Measurements from ENCODE around the gene RGS19. TPM values are rescaled to one million over a fixed set of nuclear protein-coding genes. Genes with fewer than 3 reads are reported as not detected.
A peak's percentile ranks its signal among the peaks of the same experiment; 100 is the strongest.

Gene RGS19
- total RNA-seq, 2 donors from 2014 or later, result 9.1 to 14.5 TPM

DNA sequence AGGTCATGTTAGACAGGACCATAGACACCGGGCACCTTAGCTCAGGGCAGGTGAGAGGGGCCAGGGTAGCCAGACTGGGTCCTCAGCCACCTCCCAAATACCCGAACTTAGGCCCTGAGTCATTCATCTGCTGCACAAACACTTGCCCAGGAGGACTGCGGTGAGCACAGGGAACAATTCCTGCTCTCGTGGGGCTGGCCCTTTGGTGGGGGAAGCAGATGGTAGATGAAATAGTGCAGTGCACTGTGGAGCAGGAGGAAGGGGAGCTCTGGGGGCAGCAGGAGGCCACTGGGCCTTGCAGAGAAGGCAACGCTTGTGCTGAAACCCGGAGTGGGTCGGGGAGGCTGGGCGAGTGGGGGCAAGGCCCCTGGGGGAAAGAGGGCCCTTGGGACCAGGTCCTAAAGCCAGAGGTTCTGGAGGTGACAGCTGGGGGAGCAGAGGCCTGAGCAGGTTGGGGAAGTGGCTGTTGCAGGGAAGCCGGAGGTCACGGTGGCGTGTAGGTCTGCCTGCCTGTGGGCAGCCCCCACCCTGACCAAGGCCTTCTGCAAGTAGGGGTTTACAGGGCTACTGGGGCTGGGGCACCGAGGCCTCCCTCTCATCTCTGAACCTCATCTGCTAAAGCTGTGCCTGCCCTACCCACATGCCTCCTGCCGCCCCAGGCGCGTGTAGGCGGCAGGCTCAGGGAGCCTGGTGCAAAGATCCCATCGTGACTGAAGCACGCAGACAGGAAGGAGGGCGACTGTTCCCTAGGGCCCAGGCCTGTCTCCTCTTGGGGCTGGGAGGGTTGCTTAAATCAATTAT lies 32.7 kb upstream of the RGS19 start:
- no peaks in the 10 kb centered on the region for H3K9me3 ChIP-seq
- intact Hi-C loops (cut with DNase I), result no loop called here
- TF ChIP-seq, protein P1, sequence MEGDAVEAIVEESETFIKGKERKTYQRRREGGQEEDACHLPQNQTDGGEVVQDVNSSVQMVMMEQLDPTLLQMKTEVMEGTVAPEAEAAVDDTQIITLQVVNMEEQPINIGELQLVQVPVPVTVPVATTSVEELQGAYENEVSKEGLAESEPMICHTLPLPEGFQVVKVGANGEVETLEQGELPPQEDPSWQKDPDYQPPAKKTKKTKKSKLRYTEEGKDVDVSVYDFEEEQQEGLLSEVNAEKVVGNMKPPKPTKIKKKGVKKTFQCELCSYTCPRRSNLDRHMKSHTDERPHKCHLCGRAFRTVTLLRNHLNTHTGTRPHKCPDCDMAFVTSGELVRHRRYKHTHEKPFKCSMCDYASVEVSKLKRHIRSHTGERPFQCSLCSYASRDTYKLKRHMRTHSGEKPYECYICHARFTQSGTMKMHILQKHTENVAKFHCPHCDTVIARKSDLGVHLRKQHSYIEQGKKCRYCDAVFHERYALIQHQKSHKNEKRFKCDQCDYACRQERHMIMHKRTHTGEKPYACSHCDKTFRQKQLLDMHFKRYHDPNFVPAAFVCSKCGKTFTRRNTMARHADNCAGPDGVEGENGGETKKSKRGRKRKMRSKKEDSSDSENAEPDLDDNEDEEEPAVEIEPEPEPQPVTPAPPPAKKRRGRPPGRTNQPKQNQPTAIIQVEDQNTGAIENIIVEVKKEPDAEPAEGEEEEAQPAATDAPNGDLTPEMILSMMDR (IDR thresholded peaks at IDR 0.05), result no peak
- no peak for TF ChIP-seq POLR2A (IDR thresholded peaks at IDR 0.05)
- no peaks in the 10 kb centered on the region for H3K4me1 ChIP-seq
- 65 to 74% methylated on average over 12 to 19 of the region's 19 CpGs for WGBS, 2 donors
- DNase-seq (no peak), ATAC-seq (no peak)
- H3K36me3 ChIP-seq (replicated peaks in 1 of 2; ENCODE audit: insufficient read depth in 1 of 2, low read depth in 2 of 2), result no peaks in the 10 kb centered on the region
- no peak overlapping the region for H3K27ac ChIP-seq
- H3K27me3 ChIP-seq, result no peaks in the 10 kb centered on the region
- H3K4me3 ChIP-seq, result no peak overlapping the region

DNA sequence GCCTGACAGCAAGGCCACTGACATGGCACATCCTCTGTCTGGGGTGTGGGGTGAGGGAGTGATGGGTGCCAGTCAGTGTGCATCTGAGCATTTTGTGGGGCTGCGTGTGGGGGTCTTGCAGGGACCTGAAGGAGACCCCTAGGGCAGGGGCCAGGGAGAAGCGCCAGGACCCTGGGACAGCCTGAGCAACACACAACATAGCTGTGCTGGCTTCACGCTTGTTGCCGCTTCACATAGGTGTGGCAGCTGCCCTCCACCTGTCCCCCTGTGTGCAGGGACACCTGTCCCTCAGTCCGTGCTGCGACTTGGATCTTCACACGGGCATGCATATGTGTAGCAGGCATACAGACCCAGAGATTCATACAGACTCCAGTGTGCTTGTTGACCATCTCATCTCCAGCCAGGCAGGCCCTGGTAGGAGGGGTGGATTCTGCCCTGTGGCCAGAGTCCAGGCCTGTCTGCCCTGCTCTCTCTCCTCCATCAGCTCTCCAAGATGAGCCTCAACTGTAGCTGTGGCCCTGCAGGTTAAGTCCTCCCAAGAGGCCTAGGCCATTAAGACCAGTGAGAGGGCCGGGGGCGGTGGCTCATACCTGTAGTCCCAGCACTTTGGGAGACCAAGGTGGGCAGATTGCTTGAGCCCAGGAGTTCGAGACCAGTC lies 31.2 kb upstream of the RGS19 start:
- 76 to 83% methylated on average over 4 to 9 of the region's 10 CpGs for WGBS, 2 donors
- intact Hi-C loops (cut with DNase I), result no loop called here
- no peaks in the 10 kb centered on the region for H3K9me3 ChIP-seq

DNA sequence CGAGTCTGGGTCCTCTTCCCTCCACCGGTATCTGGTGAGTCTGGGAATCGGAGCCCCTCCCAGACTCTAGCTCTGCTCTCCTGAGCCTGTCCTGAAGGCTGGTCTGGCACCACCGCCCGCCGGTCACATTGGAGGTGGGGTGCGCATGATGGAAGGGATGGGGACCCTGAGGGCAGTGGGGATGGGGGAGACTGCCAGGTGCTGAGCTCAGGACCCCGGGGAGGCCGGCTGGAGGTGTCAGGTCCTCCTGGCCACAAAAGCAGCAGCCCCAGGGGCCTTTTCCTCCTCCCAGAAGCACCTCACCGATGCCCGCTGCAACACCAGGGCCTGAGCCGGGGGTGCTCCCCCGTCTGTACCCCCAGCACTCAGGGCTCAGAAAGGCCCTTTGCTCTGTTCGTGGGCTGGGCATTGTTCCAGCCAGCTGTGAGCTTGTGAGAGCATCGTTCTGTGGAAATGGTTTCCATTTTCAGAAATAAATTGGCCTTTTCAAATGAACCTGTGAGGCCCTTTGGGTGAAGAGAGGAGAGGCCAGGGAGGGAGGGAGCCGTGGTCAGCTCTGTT lies 30.6 kb upstream of the RGS19 start:
- Histone ChIP-seq H3K4me3 (no peak overlapping the region), H3K36me3 (replicated peaks in 1 of 2; ENCODE audit: insufficient read depth in 1 of 2, low read depth in 2 of 2) (no peaks in the 10 kb centered on the region), H3K9me3 (no peaks in the 10 kb centered on the region), H3K4me1 (no peaks in the 10 kb centered on the region), H3K27me3 (no peaks in the 10 kb centered on the region), H3K27ac (no peak overlapping the region)
- ATAC-seq, result no peak
- peak in 1 of 4 donors; percentile 2 for DNase-seq
- intact Hi-C loops (cut with DNase I), result no loop called here
- WGBS, 2 donors, result 66 to 71% methylated on average over 12 to 16 of the region's 16 CpGs
- no peak for TF ChIP-seq POLR2A (IDR thresholded peaks at IDR 0.05)
- TF ChIP-seq, protein P1 (IDR thresholded peaks at IDR 0.05), result no peak

More for the DNA sequence above, 31.2 kb upstream of the RGS19 start:
- Histone ChIP-seq H3K27ac (no peak overlapping the region), H3K36me3 (replicated peaks in 1 of 2; ENCODE audit: insufficient read depth in 1 of 2, low read depth in 2 of 2) (no peaks in the 10 kb centered on the region), H3K27me3 (no peaks in the 10 kb centered on the region), H3K4me1 (no peaks in the 10 kb centered on the region), H3K4me3 (no peak overlapping the region)
- DNase-seq (peak in 2 of 4 donors; percentile 3 to 8), ATAC-seq (no peak)
- TF ChIP-seq POLR2A (IDR thresholded peaks at IDR 0.05), result no peak
- TF ChIP-seq, protein P1 (IDR thresholded peaks at IDR 0.05), result no peak

DNA sequence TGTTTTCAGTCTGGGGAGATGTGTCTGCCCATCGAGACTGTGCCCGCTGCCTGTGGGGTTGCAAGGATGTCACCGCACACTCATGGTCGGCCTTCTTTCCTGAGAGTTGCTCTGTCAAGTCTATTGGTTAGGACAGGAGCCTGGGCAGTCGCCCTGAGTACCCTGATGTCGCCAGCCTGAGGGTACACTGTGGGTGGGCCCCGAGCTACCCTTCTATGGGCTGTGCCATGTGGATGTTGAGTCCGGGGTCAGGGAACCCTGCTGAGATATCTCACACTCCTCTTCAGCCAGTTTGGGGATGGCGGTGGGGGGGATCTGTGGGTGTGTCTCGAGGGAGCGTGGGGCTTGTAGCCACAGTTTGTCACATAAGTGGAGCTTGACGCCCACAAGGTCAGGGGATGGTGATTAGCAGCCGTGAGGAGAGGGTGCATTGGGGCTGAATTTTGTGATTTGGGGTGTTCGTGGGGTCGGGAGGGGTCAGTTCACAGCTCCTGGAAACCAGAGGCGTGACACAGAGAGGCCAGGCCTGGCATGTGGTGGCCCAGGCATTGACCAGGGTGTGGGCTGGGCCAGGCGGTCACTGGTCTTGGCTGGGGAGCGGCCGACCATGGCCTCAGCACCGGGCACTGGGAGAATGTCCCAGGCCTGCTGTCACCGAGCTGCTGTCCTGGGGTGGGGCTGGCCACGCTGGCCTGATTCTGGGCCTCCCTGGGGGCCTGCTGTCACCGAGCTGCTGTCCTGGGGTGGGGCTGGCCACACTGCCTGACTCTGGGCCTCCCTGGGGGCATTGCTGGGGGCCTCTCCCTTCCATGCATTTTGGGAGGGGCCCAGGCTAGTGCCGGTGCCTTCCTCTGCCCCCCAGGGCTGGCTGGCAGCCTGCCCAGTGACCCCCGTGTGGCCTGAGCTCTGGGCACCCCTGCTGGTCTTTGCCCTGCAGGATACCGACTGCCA lies 29.7 kb upstream of the RGS19 start:
- Histone ChIP-seq H3K27ac (no peak overlapping the region), H3K9me3 (no peaks in the 10 kb centered on the region), H3K4me3 (no peak overlapping the region), H3K36me3 (replicated peaks in 1 of 2; ENCODE audit: insufficient read depth in 1 of 2, low read depth in 2 of 2) (no peaks in the 10 kb centered on the region), H3K4me1 (no peaks in the 10 kb centered on the region), H3K27me3 (no peaks in the 10 kb centered on the region)
- intact Hi-C loops (cut with DNase I), result no loop called here
- ATAC-seq, result no peak
- TF ChIP-seq POLR2A (IDR thresholded peaks at IDR 0.05), result no peak
- TF ChIP-seq, protein P1 (IDR thresholded peaks at IDR 0.05), result no peak
- WGBS, 2 donors, result 59 to 62% methylated on average over 10 to 26 of the region's 26 CpGs
- peak in 2 of 4 donors; percentile 2 to 10 for DNase-seq

Measured in body of pancreas (tissue), 4 donors.